ENCODE measurements around the gene SLC15A1. TPM values are rescaled to one million over a fixed set of nuclear protein-coding genes. Genes with fewer than 3 reads are reported as not detected.
A peak's percentile ranks its signal among the peaks of the same experiment; 100 is the strongest.

Gene SLC15A1
- total RNA-seq, 1 donor from 2014 or later = 1.1 TPM

GRCh38 chr13:98678741-98679140 is 73.7 kb downstream of the SLC15A1 start:
- peaks cover 4% of the 10 kb centered on the region for H3K27me3 ChIP-seq (ENCODE audit: control insufficient read depth, insufficient read depth, low read length)
- no peak for TF ChIP-seq CTCF (IDR thresholded peaks at IDR 0.05; ENCODE audit: insufficient read depth, low read length, poor library complexity, severe bottlenecking)
- H3K4me3 ChIP-seq (ENCODE audit: low read depth, low read length) = no peak overlapping the region
- DNase-seq (ENCODE audit: low read depth) = no peak
- no peaks in the 10 kb centered on the region for H3K36me3 ChIP-seq (ENCODE audit: control insufficient read depth, insufficient read depth, low read length)

GRCh38 chr13:98677398-98677797 is 75.1 kb downstream of the SLC15A1 start:
- no peak for DNase-seq (ENCODE audit: low read depth)
- Histone ChIP-seq H3K27me3 (ENCODE audit: control insufficient read depth, insufficient read depth, low read length) (peaks cover 5% of the 10 kb centered on the region), H3K36me3 (ENCODE audit: control insufficient read depth, insufficient read depth, low read length) (no peaks in the 10 kb centered on the region), H3K4me3 (ENCODE audit: low read depth, low read length) (no peak overlapping the region)
- TF ChIP-seq CTCF (IDR thresholded peaks at IDR 0.05; ENCODE audit: insufficient read depth, low read length, poor library complexity, severe bottlenecking) = no peak

DNA sequence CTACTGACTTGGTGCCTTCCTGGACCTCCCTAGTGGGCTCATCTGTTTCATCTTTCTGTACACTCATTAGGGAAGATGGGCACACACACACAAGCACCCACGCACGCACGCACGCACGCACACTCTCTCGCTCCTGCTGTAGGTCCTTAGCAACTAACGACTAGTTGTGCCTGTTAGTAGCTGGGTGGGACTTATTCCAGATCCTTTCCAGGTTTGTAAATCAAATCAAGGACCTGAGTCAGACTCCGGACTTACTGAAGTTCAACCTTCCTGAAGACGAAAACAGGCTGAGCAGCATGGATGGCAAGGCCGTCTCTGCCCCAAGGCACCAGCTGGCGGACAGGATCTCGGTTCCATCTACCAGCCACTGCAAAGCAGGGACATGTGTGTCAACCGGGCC is 76.2 kb downstream of the SLC15A1 start:
- H3K4me3 ChIP-seq (ENCODE audit: low read depth, low read length) = no peak overlapping the region
- no peak for TF ChIP-seq CTCF (IDR thresholded peaks at IDR 0.05; ENCODE audit: insufficient read depth, low read length, poor library complexity, severe bottlenecking)
- no peak for DNase-seq (ENCODE audit: low read depth)
- H3K36me3 ChIP-seq (ENCODE audit: control insufficient read depth, insufficient read depth, low read length) = no peaks in the 10 kb centered on the region
- H3K27me3 ChIP-seq (ENCODE audit: control insufficient read depth, insufficient read depth, low read length) = peaks cover 5% of the 10 kb centered on the region

DNA sequence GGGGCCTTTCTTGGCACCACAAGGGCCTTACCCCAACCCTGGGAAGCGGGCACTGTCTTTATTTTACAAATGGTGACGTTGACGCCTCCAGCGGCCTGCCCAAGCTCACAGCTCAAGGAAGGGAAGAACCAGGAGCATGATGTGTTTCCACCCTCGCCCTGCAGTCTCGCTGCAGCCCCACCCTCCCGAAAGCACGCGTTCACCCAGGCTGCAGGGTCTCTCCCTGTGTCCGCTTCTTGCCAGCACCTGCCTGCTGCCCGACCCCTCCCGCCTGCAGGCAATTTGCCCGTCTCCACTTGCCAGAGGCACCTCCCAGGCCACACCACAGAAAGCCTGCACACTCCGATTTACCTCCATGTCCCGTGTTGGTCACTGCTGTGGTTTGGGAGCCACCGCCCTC is 76.6 kb downstream of the SLC15A1 start:
- H3K27me3 ChIP-seq (ENCODE audit: control insufficient read depth, insufficient read depth, low read length) = peaks cover 5% of the 10 kb centered on the region
- no peak for DNase-seq (ENCODE audit: low read depth)
- no peak for TF ChIP-seq CTCF (IDR thresholded peaks at IDR 0.05; ENCODE audit: insufficient read depth, low read length, poor library complexity, severe bottlenecking)
- H3K4me3 ChIP-seq (ENCODE audit: low read depth, low read length) = no peak overlapping the region
- H3K36me3 ChIP-seq (ENCODE audit: control insufficient read depth, insufficient read depth, low read length) = no peaks in the 10 kb centered on the region

- DNase-seq (ENCODE audit: low read depth) = no peak
- Histone ChIP-seq H3K27me3 (ENCODE audit: control insufficient read depth, insufficient read depth, low read length) (peaks cover 5% of the 10 kb centered on the region), H3K4me3 (ENCODE audit: low read depth, low read length) (no peak overlapping the region), H3K36me3 (ENCODE audit: control insufficient read depth, insufficient read depth, low read length) (no peaks in the 10 kb centered on the region)
- TF ChIP-seq CTCF (IDR thresholded peaks at IDR 0.05; ENCODE audit: insufficient read depth, low read length, poor library complexity, severe bottlenecking) = no peak
Measured at GRCh38 chr13:98675066-98675465, 77.4 kb downstream of the SLC15A1 start.

GRCh38 chr13:98672947-98673613 is 79.4 kb downstream of the SLC15A1 start:
- no peak overlapping the region for H3K4me3 ChIP-seq (ENCODE audit: low read depth, low read length)
- DNase-seq (ENCODE audit: low read depth) = no peak
- no peaks in the 10 kb centered on the region for H3K36me3 ChIP-seq (ENCODE audit: control insufficient read depth, insufficient read depth, low read length)
- peak; percentile 74 for TF ChIP-seq CTCF (IDR thresholded peaks at IDR 0.05; ENCODE audit: insufficient read depth, low read length, poor library complexity, severe bottlenecking)
- H3K27me3 ChIP-seq (ENCODE audit: control insufficient read depth, insufficient read depth, low read length) = peaks cover 5% of the 10 kb centered on the region
